Endothelial cell of coronary artery (primary cell): ENCODE measurements around the gene TRIM21. TPM values are rescaled to one million over a fixed set of nuclear protein-coding genes. Genes with fewer than 3 reads are reported as not detected.

Source experiments
- total RNA-seq: library from RNA; depleted of rRNA; stranded (reverse); fragments of >200 nt; gene quantifications from 2 replicates; pipeline ENCODE4 v1.2.3, GENCODE V29; 2014

Gene TRIM21
- total RNA-seq = 22.7 and 24.7 TPM in 2 replicates

GRCh38 chr11:4393209-4393857 is at the start of gene TRIM21:
TRIM21 (minus strand) TSS chr11:4393702; CDS start chr11:4390409, 3,293 bp downstream.

DNA sequence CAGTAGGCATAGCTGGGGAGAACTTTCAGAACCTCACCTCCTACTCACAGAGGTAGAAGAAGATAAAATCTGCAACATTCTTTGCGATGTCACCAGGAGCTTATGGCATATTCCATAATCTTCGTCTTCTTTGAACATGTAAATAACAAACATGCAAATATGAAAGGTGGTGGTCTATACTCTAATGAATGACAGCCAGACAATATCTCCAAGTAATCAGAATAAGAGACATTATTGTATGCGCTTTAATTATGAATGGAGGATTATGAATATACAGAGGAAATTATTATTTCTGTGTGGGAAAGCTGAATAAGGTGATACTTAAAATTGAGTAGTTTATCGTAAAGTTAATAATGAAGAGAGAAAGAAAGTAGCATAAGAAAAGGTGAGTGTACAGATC is 25.2 kb downstream of the TRIM21 start, which contains the start of gene OR52B4:
TSS of gene OR52B4 (minus strand) at position 101 of the 400 bp plus-strand sequence. CDS start at position 10, 91 bp downstream.

Other genes with a start within 250 kb of the TRIM21 start
- not detected in 2 replicates for gene OR52B4, start 25.3 kb downstream of the TRIM21 start, total RNA-seq
- not detected in 2 replicates for gene OR52K2, start 55.6 kb upstream of the TRIM21 start, total RNA-seq
- not detected in 2 replicates for gene OR52K1, start 88.9 kb upstream of the TRIM21 start, total RNA-seq
- not detected in 2 replicates for gene OR52M1, start 151.5 kb upstream of the TRIM21 start, total RNA-seq
- gene OR52I2, start 188.0 kb upstream of the TRIM21 start, total RNA-seq = not detected in 2 replicates
- not detected in 2 replicates for gene OR52I1, start 200.3 kb upstream of the TRIM21 start, total RNA-seq
- 7.1 and 14.4 TPM in 2 replicates for gene TRIM68, start 214.5 kb upstream of the TRIM21 start, total RNA-seq
- gene OR51D1, start 243.8 kb upstream of the TRIM21 start, total RNA-seq = not detected in 2 replicates